KMS-11 (cell line): ENCODE data around the gene SMIM38.

ENCODE experiments used
- H2AFZ ChIP-seq: fragments of 200-600 bp; sonication (generic); 2 replicates; pipeline ENCODE4 v1.6.1; 2016; ENCODE audit warnings: antibody characterized with exemption, mixed run types, low read depth
- H3K27ac ChIP-seq: fragments of 200-600 bp; sonication (generic); 2 replicates; pipeline ENCODE4 v1.6.1; 2016; ENCODE audit warnings: mild to moderate bottlenecking, mixed run types
- H3K27me3 ChIP-seq: fragments of 200-600 bp; sonication (generic); 2 replicates; pipeline ENCODE4 v1.6.1; 2017; ENCODE audit warnings: mild to moderate bottlenecking, low read depth, mixed run types, moderate library complexity; ENCODE audit not compliant: insufficient read depth
- H3K36me3 ChIP-seq: fragments of 200-600 bp; sonication (generic); 2 replicates; pipeline ENCODE4 v1.6.1; 2017; ENCODE audit warnings: mild to moderate bottlenecking, mixed run types; ENCODE audit not compliant: insufficient read depth
- H3K4me1 ChIP-seq: fragments of 200-600 bp; sonication (generic); 2 replicates; pipeline ENCODE4 v1.6.1; 2016; ENCODE audit warnings: mild to moderate bottlenecking, low read depth, mixed run types; ENCODE audit not compliant: poor library complexity, severe bottlenecking
- H3K4me2 ChIP-seq: fragments of 200-600 bp; sonication (generic); 2 replicates; pipeline ENCODE4 v1.7.0; 2016; ENCODE audit warnings: mild to moderate bottlenecking, mixed run types
- H3K4me3 ChIP-seq: fragments of 200-600 bp; sonication (generic); IDR thresholded peaks from 2 replicates; pipeline ENCODE4 v1.6.1; 2017; ENCODE audit warnings: low read depth, low read length, mixed read lengths; ENCODE audit not compliant: insufficient read depth
- H3K79me2 ChIP-seq: fragments of 200-600 bp; sonication (generic); 2 replicates; pipeline ENCODE4 v1.6.1; 2016; ENCODE audit warnings: low read depth, mixed run types; ENCODE audit not compliant: insufficient read depth
- H3K9ac ChIP-seq: fragments of 200-600 bp; sonication (generic); 2 replicates; pipeline ENCODE4 v1.6.1; 2016; ENCODE audit warnings: mild to moderate bottlenecking, mixed run types
- H4K20me1 ChIP-seq: fragments of 200-600 bp; sonication (generic); 2 replicates; pipeline ENCODE4 v1.6.1; 2016; ENCODE audit warnings: mild to moderate bottlenecking, mixed run types; ENCODE audit not compliant: insufficient read depth
- CTCF ChIP-seq: fragments of 200-600 bp; sonication (generic); conservative IDR thresholded peaks from 2 replicates; pipeline ENCODE4 v1.6.1; 2017; ENCODE audit warnings: low read depth, mild to moderate bottlenecking, antibody characterized with exemption, low read length, moderate library complexity, mixed read lengths

SMIM38 gene

DNA sequence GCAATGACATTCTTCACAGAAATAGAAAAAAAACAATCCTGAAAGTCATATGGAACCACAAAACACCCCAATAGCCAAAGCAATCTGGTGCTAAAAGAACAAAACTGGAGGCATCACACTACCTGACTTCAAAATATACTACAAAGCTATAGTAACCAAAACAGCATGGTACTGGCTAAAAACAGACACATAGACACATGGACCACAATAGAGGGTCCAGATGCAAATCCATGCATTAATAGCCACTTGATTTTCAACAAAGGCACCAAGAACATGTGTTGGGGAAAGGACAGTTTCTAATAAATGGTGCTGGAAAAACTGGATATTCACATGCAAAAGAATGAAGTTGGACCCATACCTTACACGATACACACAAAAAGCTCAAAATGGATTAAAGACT is 27.9 kb upstream of the SMIM38 start:
- Histone ChIP-seq H3K9ac (no peak overlapping the region), H3K27me3 (no peaks in the 10 kb centered on the region; the same call in 1 of the 2 replicates), H3K4me3 (no peak overlapping the region), H3K79me2 (no peaks in the 10 kb centered on the region), H3K4me2 (no peak overlapping the region), H3K4me1 (no peaks in the 10 kb centered on the region), H3K36me3 (no peaks in the 10 kb centered on the region), H2AFZ (no peak overlapping the region), H4K20me1 (no peaks in the 10 kb centered on the region), H3K27ac (no peak overlapping the region)
- no peak for TF ChIP-seq CTCF

GRCh38 chr11:69129053-69129452 is 26.7 kb upstream of the SMIM38 start:
- H3K36me3 ChIP-seq = no peaks in the 10 kb centered on the region
- no peaks in the 10 kb centered on the region for H3K4me1 ChIP-seq
- H2AFZ ChIP-seq = no peak overlapping the region
- no peak for TF ChIP-seq CTCF
- no peak overlapping the region for H3K27ac ChIP-seq
- no peaks in the 10 kb centered on the region for H3K79me2 ChIP-seq
- H4K20me1 ChIP-seq = no peaks in the 10 kb centered on the region
- H3K9ac ChIP-seq = no peak overlapping the region
- H3K4me3 ChIP-seq = no peak overlapping the region
- no peak overlapping the region for H3K4me2 ChIP-seq
- no peaks in the 10 kb centered on the region for H3K27me3 ChIP-seq

DNA sequence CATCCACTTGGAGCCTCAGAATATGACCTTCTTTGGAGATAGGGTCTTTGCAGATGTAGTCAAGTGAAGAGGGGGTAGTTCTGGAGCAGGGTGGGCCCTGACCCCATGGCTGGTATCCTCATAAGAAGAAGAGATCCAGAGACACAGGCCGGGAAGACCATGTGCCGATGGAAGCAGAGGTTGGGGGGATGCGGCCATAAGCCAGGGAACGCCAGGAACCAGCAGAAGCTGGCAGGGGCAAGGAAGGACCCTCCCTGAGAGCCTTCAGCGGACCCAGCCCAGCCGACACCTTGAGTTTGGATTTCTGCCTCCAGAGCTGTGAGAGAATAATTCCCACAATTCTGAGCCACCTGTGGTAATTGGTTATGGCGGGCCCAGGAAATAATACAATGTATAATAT is 26.1 kb upstream of the SMIM38 start:
- no peaks in the 10 kb centered on the region for H3K36me3 ChIP-seq
- no peaks in the 10 kb centered on the region for H3K27me3 ChIP-seq
- no peak overlapping the region for H3K4me3 ChIP-seq
- H2AFZ ChIP-seq = no peak overlapping the region
- no peaks in the 10 kb centered on the region for H3K79me2 ChIP-seq
- H3K4me1 ChIP-seq = no peaks in the 10 kb centered on the region
- no peaks in the 10 kb centered on the region for H4K20me1 ChIP-seq
- no peak overlapping the region for H3K27ac ChIP-seq
- H3K9ac ChIP-seq = no peak overlapping the region
- no peak for TF ChIP-seq CTCF
- no peak overlapping the region for H3K4me2 ChIP-seq

DNA sequence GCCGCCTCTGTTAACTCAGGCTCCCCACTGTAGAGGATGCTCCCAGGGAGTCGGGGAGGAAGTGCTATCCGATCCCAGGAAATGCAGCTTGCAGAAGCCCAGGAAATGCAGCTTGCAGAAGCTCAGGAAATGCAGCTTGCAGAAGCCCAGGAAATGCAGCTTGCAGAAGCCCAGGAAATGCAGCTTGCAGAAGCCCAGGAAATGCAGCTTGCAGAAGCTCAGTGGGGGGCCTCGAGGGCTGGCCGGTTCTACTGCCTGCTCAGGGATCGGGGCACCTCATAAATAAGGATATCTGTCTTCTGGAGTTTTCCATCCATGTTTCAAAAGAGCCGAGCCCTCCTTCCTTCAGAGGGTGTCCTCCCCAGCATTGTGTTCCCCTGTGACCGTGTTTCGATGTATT is 25.1 kb upstream of the SMIM38 start:
- Histone ChIP-seq H3K4me1 (no peaks in the 10 kb centered on the region), H3K79me2 (no peaks in the 10 kb centered on the region), H3K4me3 (no peak overlapping the region), H2AFZ (no peak overlapping the region), H4K20me1 (no peaks in the 10 kb centered on the region), H3K4me2 (no peak overlapping the region), H3K27ac (no peak overlapping the region), H3K36me3 (no peaks in the 10 kb centered on the region), H3K9ac (no peak overlapping the region), H3K27me3 (no peaks in the 10 kb centered on the region)
- TF ChIP-seq CTCF = no peak
